ENCODE measurements around the gene MIPEP. TPM values are rescaled to one million over a fixed set of nuclear protein-coding genes. Genes with fewer than 3 reads are reported as not detected.

The MIPEP gene
- total RNA-seq, 2 donors from 2014 or later = 7.8 to 14.8 TPM

- Histone ChIP-seq H3K36me3 (replicated peaks in 1 of 2; ENCODE audit: insufficient read depth in 1 of 2, low read depth in 2 of 2) (no peaks in the 10 kb centered on the region), H3K9me3 (no peaks in the 10 kb centered on the region), H3K4me3 (no peak overlapping the region), H3K4me1 (peaks cover 20% of the 10 kb centered on the region), H3K27ac (no peak overlapping the region), H3K27me3 (no peaks in the 10 kb centered on the region)
- intact Hi-C loops (cut with DNase I) = loop anchor here (10.0 kb wide), 1 partner anchor 401 kb away; no protein-coding TSS in a partner anchor
- TF ChIP-seq CTCF (IDR thresholded peaks at IDR 0.05) (peak in 6 of 7 experiments; percentile 25 to 60 (median 48)), POLR2A (IDR thresholded peaks at IDR 0.05) (no peak)
- 29 to 33% methylated on average over 2 of the region's 2 CpGs for WGBS, 2 donors
- peak; percentile 61 for ATAC-seq
- DNase-seq = peak; percentile 31 to 58 (median 36)
Measured at GRCh38 chr13:23876265-23876664, 12.9 kb downstream of the MIPEP start.

- WGBS, 2 donors = 76 to 79% methylated on average over 2 of the region's 2 CpGs
- TF ChIP-seq CTCF (IDR thresholded peaks at IDR 0.05) (peak; percentile 24 to 73 (median 65)), POLR2A (IDR thresholded peaks at IDR 0.05) (no peak)
- ATAC-seq (no peak), DNase-seq (no peak)
- H3K36me3 ChIP-seq (replicated peaks in 1 of 2; ENCODE audit: insufficient read depth in 1 of 2, low read depth in 2 of 2) = no peaks in the 10 kb centered on the region
- no peak overlapping the region for H3K27ac ChIP-seq
- H3K9me3 ChIP-seq = no peaks in the 10 kb centered on the region
- H3K4me3 ChIP-seq = no peak overlapping the region
- intact Hi-C loops (cut with DNase I) = loop anchor here (10.0 kb wide), 1 partner anchor 397 kb away; no protein-coding TSS in a partner anchor
- peaks cover 5% of the 10 kb centered on the region for H3K4me1 ChIP-seq
- no peaks in the 10 kb centered on the region for H3K27me3 ChIP-seq
Measured at GRCh38 chr13:23871616-23872220, 17.5 kb downstream of the MIPEP start.

GRCh38 chr13:23870356-23871140, 18.7 kb downstream of the MIPEP start:
- intact Hi-C loops (cut with DNase I) = loop anchor here (10.0 kb wide), 1 partner anchor 396 kb away; no protein-coding TSS in a partner anchor
- TF ChIP-seq CTCF (IDR thresholded peaks at IDR 0.05) = no peak
- TF ChIP-seq POLR2A (IDR thresholded peaks at IDR 0.05) = no peak
- H3K27ac ChIP-seq = no peak overlapping the region

GRCh38 chr13:23868521-23868920, 20.7 kb downstream of the MIPEP start:
- no peaks in the 10 kb centered on the region for H3K9me3 ChIP-seq
- peaks cover 0 to 4% of the 10 kb centered on the region in 2 donors for H3K27me3 ChIP-seq
- no peaks in the 10 kb centered on the region for H3K4me1 ChIP-seq
- intact Hi-C loops (cut with DNase I) = loop anchor here (10.0 kb wide), 1 partner anchor 154 kb away; no protein-coding TSS in a partner anchor
- no peaks in the 10 kb centered on the region for H3K36me3 ChIP-seq (replicated peaks in 1 of 2; ENCODE audit: insufficient read depth in 1 of 2, low read depth in 2 of 2)
- H3K27ac ChIP-seq = no peak overlapping the region
- ATAC-seq (no peak), DNase-seq (no peak)
- 73 to 75% methylated on average over 5 of the region's 5 CpGs for WGBS, 2 donors
- no peak overlapping the region for H3K4me3 ChIP-seq
- TF ChIP-seq CTCF (IDR thresholded peaks at IDR 0.05) (no peak), POLR2A (IDR thresholded peaks at IDR 0.05) (no peak)

More at GRCh38 chr13:23870356-23871140, 18.7 kb downstream of the MIPEP start:
- H3K36me3 ChIP-seq (replicated peaks in 1 of 2; ENCODE audit: insufficient read depth in 1 of 2, low read depth in 2 of 2) = no peaks in the 10 kb centered on the region
- no peaks in the 10 kb centered on the region for H3K4me1 ChIP-seq
- DNase-seq = no peak
- H3K27me3 ChIP-seq = no peaks in the 10 kb centered on the region
- WGBS, 2 donors = 88 to 91% methylated on average over 12 of the region's 12 CpGs
- ATAC-seq = no peak
- no peaks in the 10 kb centered on the region for H3K9me3 ChIP-seq
- H3K4me3 ChIP-seq = no peak overlapping the region

All from body of pancreas (tissue), 4 donors.